RWPE1 (cell line): ENCODE measurements around the gene UPF1.

Experiments
- CTCF ChIA-PET: fragments of 350-600 bp; sonication (Branson Sonifier 250); formaldehyde crosslinking; extraction: SDS; loops from one replicate; lab custom pipeline; 2021; lab: Yijun Ruan, JAX
- POLR2A ChIA-PET: fragments of 400-600 bp; formaldehyde crosslinking; extraction: SDS; loops from one replicate; lab custom pipeline; 2020; ENCODE audit warnings: antibody characterized with exemption; ENCODE audit not compliant: low non-redundant PET; lab: Yijun Ruan, JAX
- DNase-seq: peaks from one replicate; pipeline ENCODE4 v3.0.0; 2012; ENCODE audit warnings: low spot score
- H3K27ac ChIP-seq: fragments of 450-650 bp; 2 replicates; pipeline ENCODE4 v1.5.1; 2017
- CTCF ChIP-seq: fragments of 450-650 bp; conservative IDR thresholded peaks from 2 replicates; pipeline ENCODE4 v1.5.1; 2017; ENCODE audit warnings: low read depth, mild to moderate bottlenecking

UPF1 gene

DNA sequence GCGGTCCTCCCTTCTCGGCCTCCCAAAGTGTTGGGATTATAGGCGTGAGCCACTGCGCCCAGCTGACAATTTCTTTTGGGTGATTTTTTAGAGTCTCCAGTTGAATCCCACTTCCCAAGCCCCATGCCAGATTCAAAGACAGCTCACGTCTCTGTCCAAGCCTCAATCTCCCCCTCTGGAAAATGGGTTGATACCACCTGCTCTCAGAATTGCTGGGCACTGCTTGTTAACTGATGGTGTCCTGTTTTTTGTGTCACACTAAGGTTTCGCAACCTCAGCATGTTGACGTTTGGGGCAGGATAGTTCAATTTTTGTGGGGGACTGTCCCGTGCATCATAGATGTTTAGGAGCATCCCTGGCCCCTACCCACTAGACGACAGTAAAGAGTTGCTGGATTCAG is 14.2 kb upstream of the UPF1 start:
- ChIA-PET CTCF (no interaction called here), POLR2A (interaction anchor here (0.7 kb wide), 1 partner anchor 15 kb away, joined by 4 read pairs; no protein-coding TSS in a partner anchor)
- TF ChIP-seq CTCF = no peak
- H3K27ac ChIP-seq = no peak overlapping the region
- DNase-seq = no peak

DNA sequence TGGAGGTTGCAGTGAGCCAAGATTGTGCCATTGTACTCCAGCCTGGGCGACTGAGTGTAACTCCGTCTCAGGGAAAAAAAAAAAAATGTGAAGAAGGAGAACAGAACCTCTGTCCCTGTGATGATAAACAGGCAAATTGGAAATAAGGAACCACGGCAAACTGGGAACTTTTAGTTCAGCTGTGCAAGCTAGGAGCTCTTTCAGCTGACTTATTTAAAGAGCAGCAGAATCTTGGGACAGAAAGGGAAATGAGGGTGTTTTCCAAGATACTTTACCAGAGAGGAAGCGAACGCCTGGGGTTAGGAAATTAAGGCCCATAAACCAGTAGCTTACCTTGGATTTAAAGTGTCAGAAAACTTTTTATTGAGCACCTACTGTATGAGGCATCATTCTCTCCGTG is 3.0 kb upstream of the UPF1 start:
- TF ChIP-seq CTCF = no peak
- no peak for DNase-seq

DNA sequence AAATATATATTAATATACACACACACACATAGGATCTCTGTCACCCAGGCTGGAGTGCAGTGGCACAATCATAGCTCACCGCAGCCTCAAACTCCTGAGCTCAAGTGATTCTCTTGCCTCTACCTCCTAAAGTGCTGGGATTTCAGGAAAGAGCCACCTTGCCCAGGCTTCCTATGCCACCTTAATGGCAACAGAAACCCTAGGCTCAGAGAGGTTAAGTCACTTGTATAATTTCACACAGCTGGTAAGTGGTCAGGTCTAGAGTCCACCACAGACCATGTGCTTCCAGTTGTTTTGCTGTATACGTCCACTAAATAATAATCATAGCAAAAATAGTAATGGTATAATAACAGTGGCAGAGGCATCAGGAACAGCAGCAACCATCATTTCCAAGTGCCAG is 1.3 kb upstream of the UPF1 start:
- DNase-seq = no peak
- H3K27ac ChIP-seq = no peak overlapping the region
- POLR2A ChIA-PET = no interaction called here
- TF ChIP-seq CTCF = no peak
- CTCF ChIA-PET = interaction anchor here (0.6 kb wide), 2 partner anchors 286 to 541 kb away, joined by 3 read pairs; no protein-coding TSS in a partner anchor

More for the DNA sequence above, 3.0 kb upstream of the UPF1 start:
- no peak overlapping the region for H3K27ac ChIP-seq
- ChIA-PET POLR2A (no interaction called here), CTCF (interaction anchor here (0.5 kb wide), 1 partner anchor 500 kb away, joined by 4 read pairs; no protein-coding TSS in a partner anchor)

DNA sequence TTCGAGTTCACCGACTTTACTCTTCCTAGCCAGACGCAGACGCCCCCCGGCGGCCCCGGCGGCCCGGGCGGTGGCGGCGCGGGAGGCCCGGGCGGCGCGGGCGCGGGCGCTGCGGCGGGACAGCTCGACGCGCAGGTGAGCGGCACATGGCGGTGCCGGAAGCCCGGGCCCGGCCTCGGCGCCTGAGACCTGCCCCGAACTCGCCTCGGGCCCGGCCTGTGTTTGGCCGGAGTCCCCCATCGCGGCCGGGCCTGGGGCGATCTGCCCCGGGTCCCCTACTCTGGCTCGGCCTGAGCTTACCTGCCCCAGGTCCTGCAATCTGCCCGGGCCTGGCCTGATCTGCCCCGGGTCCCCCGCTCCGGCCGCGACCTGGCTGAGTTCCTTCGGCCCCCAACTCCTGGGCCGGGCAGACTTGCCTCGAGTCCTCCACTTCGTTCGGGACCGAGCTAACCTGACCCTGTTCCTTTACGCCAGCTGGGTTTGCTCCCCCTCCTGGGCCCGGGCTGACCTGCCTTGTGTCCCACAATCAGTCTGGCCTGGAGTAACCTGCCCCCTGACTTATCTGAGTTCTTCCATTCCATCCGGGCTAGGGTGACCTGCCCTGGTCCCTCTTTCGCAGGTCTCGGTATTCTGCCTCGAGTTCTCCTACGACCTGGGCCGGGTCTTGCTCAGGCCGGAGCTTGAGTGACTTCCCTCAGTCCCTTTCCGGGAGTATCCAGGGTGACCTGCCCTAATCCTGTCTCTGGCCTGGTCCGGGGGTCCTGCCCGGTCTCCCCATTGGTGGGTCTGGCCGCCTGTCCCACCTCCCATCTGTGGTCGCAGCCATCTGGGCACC is 764 bp downstream of the UPF1 start:
- peak overlapping the region; percentile 79 for H3K27ac ChIP-seq
- ChIA-PET POLR2A (interaction anchor here (0.5 to 1.1 kb wide), 3 partner anchors 15 to 332 kb away, joined by 4 to 6 read pairs (median 4); no protein-coding TSS in a partner anchor), CTCF (interaction anchor here (0.5 to 1.2 kb wide), 6 partner anchors 10 to 239 kb away, joined by 3 to 5 read pairs (median 3); no protein-coding TSS in a partner anchor)
- DNase-seq = peak; percentile 45
- TF ChIP-seq CTCF = no peak; the same call in 1 of the 2 replicates

GRCh38 chr19:18833141-18833476 is 1.4 kb downstream of the UPF1 start:
- peak overlapping the region; percentile 79 for H3K27ac ChIP-seq
- TF ChIP-seq CTCF = no peak
- ChIA-PET POLR2A (no interaction called here), CTCF (interaction anchor here (0.6 to 1.3 kb wide), 5 partner anchors 24 to 226 kb away, joined by 3 to 5 read pairs (median 4); no protein-coding TSS in a partner anchor)
- no peak for DNase-seq

DNA sequence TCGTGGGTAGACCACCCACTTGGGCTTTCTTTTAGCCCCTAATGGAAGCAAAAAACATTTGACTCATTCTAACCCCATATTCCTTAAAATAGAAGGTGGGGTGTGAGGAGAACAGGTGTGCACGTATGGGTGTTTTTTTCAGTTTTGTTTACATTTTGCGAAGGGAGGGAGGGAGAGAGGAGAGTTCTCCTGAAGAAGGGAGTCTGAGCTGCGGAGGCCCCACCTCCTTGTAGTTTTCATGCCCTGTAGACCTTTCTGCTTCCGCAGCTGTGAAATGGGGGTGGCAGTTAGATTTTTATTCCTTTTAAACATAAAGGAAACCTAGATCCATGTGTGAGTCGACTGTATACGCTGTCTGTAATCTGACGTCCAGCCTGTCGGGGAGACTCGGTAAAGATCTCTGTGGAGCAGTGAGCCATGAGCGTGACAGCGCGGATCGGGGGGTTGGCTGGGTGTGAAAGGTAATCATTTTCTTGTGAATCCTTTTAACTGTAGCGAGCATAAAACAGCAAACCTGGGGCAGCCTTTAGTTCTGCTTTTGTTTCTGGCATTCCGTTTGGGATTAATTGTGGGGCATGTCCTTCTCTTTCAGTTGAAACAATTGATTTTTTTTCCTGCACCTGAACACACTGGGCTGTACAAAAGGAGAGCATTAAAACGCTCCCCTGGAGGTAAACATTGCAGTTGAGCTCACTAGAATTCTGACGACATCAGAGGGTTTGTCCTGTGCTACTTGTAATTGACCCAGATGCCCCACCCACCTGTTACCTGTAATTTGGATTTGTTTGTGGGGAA is 2.3 kb downstream of the UPF1 start:
- TF ChIP-seq CTCF = no peak
- DNase-seq = peak; percentile 29
- peak overlapping the region; percentile 79 for H3K27ac ChIP-seq
- ChIA-PET POLR2A (no interaction called here), CTCF (interaction anchor here (0.7 to 1.5 kb wide), 5 partner anchors 13 to 155 kb away, joined by 3 to 5 read pairs (median 3); no protein-coding TSS in a partner anchor)
